VCaP (cell line): ENCODE data around the gene DPEP1.

Experiments
- H3K27ac ChIP-seq: fragments of 450-650 bp; 2 replicates; pipeline ENCODE4 v1.5.1; 2017
- TF ChIP-seq, protein P1 (sequence below): fragments of 450-650 bp; conservative IDR thresholded peaks from 2 replicates; pipeline ENCODE4 v1.5.1; 2017; ENCODE audit warnings: mild to moderate bottlenecking, moderate library complexity

DPEP1 gene

DNA sequence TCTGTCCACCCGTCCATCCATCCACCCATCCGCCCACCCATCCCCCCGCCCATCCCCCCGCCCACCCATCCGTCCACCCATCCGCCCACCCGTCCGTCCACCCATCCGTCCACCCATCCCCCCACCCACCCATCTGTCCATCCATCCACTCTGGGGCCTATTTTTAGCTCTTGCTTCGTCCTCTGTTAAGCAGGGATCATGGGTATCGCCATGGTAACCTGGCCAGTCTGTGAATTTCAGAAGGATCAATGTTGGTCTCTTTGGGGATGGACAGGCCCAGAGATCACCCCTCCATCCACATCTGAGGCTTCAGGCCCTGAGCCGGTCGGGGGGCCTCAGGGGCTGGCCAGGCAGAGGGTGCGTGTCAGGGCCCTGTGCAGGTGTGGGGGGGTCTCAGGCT, 15.2 kb upstream of the DPEP1 start:
- TF ChIP-seq, protein P1, sequence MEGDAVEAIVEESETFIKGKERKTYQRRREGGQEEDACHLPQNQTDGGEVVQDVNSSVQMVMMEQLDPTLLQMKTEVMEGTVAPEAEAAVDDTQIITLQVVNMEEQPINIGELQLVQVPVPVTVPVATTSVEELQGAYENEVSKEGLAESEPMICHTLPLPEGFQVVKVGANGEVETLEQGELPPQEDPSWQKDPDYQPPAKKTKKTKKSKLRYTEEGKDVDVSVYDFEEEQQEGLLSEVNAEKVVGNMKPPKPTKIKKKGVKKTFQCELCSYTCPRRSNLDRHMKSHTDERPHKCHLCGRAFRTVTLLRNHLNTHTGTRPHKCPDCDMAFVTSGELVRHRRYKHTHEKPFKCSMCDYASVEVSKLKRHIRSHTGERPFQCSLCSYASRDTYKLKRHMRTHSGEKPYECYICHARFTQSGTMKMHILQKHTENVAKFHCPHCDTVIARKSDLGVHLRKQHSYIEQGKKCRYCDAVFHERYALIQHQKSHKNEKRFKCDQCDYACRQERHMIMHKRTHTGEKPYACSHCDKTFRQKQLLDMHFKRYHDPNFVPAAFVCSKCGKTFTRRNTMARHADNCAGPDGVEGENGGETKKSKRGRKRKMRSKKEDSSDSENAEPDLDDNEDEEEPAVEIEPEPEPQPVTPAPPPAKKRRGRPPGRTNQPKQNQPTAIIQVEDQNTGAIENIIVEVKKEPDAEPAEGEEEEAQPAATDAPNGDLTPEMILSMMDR = no peak
- H3K27ac ChIP-seq = no peak overlapping the region

DNA sequence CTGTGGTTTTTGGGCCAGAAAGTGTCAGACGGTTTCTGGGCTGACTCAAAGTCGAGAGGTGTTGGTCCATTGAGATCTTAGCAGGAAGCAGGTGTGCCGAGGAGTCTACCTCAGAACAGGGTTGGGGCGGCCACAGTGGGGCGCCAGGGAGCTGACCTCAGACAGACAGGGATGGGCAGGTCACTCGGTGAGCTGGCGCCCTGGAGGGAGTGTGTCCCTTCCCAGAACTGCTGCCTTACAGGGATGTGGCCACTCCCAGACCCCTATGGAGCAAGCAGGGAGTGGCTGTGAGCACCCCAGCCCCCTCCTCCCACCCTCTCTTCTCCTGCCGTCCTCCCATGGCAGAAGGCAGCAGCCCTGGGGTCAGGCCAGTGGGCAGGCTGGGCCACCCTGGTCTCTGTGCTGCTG, 14.0 kb upstream of the DPEP1 start:
- TF ChIP-seq, protein P1 = no peak
- H3K27ac ChIP-seq = no peak overlapping the region

DNA sequence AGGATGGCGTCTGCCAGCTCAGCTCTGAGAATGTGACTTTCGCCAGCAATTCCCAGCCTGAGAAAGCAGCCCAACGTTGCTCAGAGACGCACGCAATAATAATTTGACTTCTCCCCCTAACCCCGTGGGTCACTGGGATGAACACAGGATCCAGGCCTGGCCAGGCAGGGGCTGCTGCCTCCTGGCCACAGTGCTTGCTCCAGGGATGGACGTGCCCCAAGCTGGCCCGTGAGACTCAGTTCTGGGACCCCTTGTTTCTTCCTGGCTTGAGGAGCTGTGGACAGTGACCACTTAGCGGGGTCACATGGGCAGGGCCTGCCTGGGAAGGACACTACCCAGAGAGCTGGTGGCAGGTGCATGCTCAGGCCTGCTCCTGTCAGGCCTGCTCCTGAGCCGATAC, 13.5 kb upstream of the DPEP1 start:
- H3K27ac ChIP-seq = no peak overlapping the region
- TF ChIP-seq, protein P1 = no peak

DNA sequence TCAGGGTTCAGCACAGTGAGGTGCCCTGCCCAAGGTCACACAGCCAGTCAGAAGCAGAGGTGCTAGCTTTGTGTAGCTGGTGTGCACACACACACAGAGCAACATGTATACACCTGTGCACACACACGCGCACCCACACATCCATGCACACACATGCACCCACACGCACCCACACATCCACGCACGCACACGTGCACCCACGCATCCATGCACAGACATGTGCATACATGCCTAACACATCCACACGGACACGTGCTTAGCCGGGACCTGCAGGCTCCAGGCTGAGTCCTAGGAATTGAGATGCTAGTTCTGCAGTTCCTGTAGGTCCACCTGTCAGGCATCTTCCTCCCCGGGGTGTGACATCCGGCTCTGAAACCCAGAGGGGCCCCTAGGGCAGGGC, 13.0 kb upstream of the DPEP1 start:
- no peak overlapping the region for H3K27ac ChIP-seq
- TF ChIP-seq, protein P1 = no peak

DNA sequence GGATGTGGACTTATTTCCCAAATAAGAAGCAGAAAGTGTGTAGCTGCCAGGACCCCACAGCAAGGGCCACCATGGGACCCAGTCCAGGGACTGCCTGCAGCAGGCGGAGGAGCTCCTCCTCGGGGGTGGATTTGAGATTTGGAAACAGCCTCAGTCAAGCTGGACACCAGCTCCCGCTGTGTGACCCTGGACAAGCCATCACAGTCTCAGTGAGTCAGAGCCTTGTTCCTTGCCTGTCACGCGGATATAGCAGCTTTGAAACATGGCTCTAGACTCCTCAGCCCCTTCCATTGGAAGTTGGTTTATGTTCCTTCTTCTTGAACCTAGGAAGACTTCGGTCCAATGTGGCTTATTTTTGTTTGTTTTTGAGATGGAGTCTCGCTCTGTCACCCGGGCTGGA, 12.5 kb upstream of the DPEP1 start:
- TF ChIP-seq, protein P1 = no peak
- H3K27ac ChIP-seq = no peak overlapping the region

DNA sequence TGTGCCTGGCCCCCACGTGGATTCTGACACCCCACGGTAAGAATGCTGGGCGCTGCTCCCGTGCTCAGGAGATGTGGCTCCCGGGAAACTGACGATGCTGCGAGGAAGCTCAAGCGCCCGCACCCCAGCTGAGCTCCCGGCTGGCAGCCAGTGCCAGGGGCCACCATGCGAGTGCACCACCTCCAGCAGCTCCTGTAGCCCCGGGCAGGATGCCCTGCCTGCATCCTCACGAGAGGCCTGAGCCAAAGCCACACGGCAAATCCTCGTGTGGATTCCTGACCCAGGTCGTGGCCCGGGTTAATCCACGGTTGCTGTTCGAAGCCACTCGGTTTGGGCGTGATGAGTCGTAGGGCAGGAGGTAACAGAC, 11.6 kb upstream of the DPEP1 start:
- H3K27ac ChIP-seq = no peak overlapping the region
- TF ChIP-seq, protein P1 = no peak

DNA sequence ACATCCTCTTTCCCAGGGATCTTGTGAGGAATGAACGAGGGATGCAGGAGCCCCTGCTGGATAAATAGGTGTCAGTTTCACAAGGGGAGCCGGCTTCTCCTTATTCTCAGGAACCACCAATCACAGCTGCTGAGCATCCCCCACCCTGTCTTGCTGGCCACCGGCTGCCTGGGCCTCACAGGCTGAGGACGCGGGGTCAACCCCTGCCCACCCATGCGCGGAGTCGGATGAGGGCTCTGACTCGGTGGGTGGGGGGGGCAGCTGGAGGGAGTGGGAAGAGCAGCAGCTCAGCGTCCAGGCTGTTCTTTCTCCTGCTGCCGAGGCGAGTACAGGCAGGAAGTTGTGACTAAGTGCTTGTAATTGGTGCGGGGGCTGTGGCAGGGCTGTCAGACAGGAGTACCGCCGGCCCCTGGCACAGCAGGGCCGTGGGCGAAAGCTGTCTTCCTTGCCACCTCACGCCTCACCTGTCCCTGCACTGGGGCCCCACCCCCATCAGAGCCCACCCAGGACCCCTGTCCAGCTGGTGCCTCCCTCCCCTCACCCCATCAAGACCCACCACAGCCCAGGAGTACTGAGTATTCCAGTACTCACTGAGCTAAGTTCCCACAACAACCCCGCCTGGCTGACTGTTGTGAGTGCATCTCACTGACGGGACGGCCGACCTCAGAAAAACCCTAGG, 11.0 kb upstream of the DPEP1 start:
- TF ChIP-seq, protein P1 = no peak
- H3K27ac ChIP-seq = no peak overlapping the region
